Liver (tissue), 9 donors: ENCODE results near the gene NPHS2. TPM values are rescaled to one million over a fixed set of nuclear protein-coding genes. Genes with fewer than 3 reads are reported as not detected.

Experiments used
- DNase-seq: peaks from one replicate; pipeline ENCODE4 v3.0.0-alpha.2; 2017; ENCODE audit warnings: low spot score
- H3K27ac ChIP-seq, 2 donors: one replicate each; pipeline ENCODE4 v1.7.0; 2013; ENCODE audit warnings: inconsistent platforms in 2 of 2, low read length in 2 of 2, control low read depth in 1 of 2, low read depth in 1 of 2, mild to moderate bottlenecking in 1 of 2
- H3K27me3 ChIP-seq, 4 donors: one replicate each; pipeline versions ENCODE4 v1.6.1 to v1.7.0; 2013; ENCODE audit warnings: low read length in 3 of 4, inconsistent platforms in 1 of 4, mild to moderate bottlenecking in 1 of 4, moderate library complexity in 1 of 4; ENCODE audit not compliant: control insufficient read depth in 4 of 4, insufficient read depth in 4 of 4
- H3K36me3 ChIP-seq, 4 donors: one replicate each; pipeline versions ENCODE4 v1.6.1 to v1.7.0; 2013; ENCODE audit warnings: low read length in 3 of 4, mild to moderate bottlenecking in 3 of 4, low read depth in 1 of 4, moderate library complexity in 1 of 4; ENCODE audit not compliant: control insufficient read depth in 4 of 4, insufficient read depth in 3 of 4
- H3K4me1 ChIP-seq, 4 donors: one replicate each; pipeline versions ENCODE4 v1.6.1 to v1.7.0; 2013; ENCODE audit warnings: low read length in 3 of 4, mild to moderate bottlenecking in 3 of 4, moderate library complexity in 1 of 4; ENCODE audit not compliant: control insufficient read depth in 4 of 4, insufficient read depth in 4 of 4
- H3K4me3 ChIP-seq, 3 donors: one replicate each; pipeline versions ENCODE4 v1.6.1 to v1.7.0; 2013; ENCODE audit warnings: low read length in 3 of 3, control low read depth in 1 of 3, low read depth in 1 of 3, mild to moderate bottlenecking in 1 of 3
- H3K9ac ChIP-seq, 2 donors: one replicate each; pipeline ENCODE4 v1.7.0; 2013; ENCODE audit warnings: low read length in 2 of 2, mild to moderate bottlenecking in 2 of 2, moderate library complexity in 2 of 2, control low read depth in 1 of 2, low read depth in 1 of 2
- H3K9me3 ChIP-seq, 4 donors: one replicate each; pipeline versions ENCODE4 v1.6.1 to v1.7.0; 2013; ENCODE audit warnings: low read length in 3 of 4; ENCODE audit not compliant: control insufficient read depth in 4 of 4
- EGR1 ChIP-seq, 2 donors: IDR thresholded peaks; 2 replicates each; pipeline ENCODE4 v1.6.1; 2016 to 2018; ENCODE audit warnings: antibody characterized with exemption in 2 of 2, low read depth in 2 of 2
- GABPA ChIP-seq, 2 donors: IDR thresholded peaks in 1 of 2; conservative IDR thresholded peaks in 1 of 2; 2 replicates each; pipeline ENCODE4 v1.6.1; 2016; ENCODE audit warnings: antibody characterized with exemption in 2 of 2, mild to moderate bottlenecking in 1 of 2, moderate library complexity in 1 of 2
- HNF4G ChIP-seq: IDR thresholded peaks from 2 replicates; pipeline ENCODE4 v1.6.1; 2016; ENCODE audit warnings: antibody characterized with exemption
- JUND ChIP-seq, 2 donors: IDR thresholded peaks; 2 replicates each; pipeline ENCODE4 v1.6.1; 2016; ENCODE audit warnings: antibody characterized with exemption in 2 of 2
- MAX ChIP-seq: IDR thresholded peaks from 2 replicates; pipeline ENCODE4 v1.6.1; 2016; ENCODE audit warnings: antibody characterized with exemption
- NR2F2 ChIP-seq: IDR thresholded peaks from 2 replicates; pipeline ENCODE4 v1.6.1; 2016; ENCODE audit warnings: antibody characterized with exemption
- RAD21 ChIP-seq, 2 donors: IDR thresholded peaks; 2 replicates each; pipeline ENCODE4 v1.6.1; 2016; ENCODE audit warnings: antibody characterized with exemption in 2 of 2, mild to moderate bottlenecking in 2 of 2
- RXRA ChIP-seq, 2 donors: IDR thresholded peaks; 2 replicates each; pipeline ENCODE4 v1.6.1; 2017 to 2018; ENCODE audit warnings: antibody characterized with exemption in 2 of 2, mild to moderate bottlenecking in 1 of 2
- SP1 ChIP-seq: IDR thresholded peaks from 2 replicates; pipeline ENCODE4 v1.6.1; 2018; ENCODE audit warnings: antibody characterized with exemption, mild to moderate bottlenecking
- TAF1 ChIP-seq: conservative IDR thresholded peaks from 2 replicates; pipeline ENCODE4 v1.6.1; 2016; ENCODE audit warnings: antibody characterized with exemption, mild to moderate bottlenecking
- YY1 ChIP-seq: IDR thresholded peaks from 2 replicates; pipeline ENCODE4 v1.6.1; 2016; ENCODE audit warnings: antibody characterized with exemption, mild to moderate bottlenecking
- ZBTB33 ChIP-seq: IDR thresholded peaks from 2 replicates; pipeline ENCODE4 v1.6.1; 2016; ENCODE audit warnings: antibody characterized with exemption
- WGBS: extraction: QIAGEN DNeasy Blood & Tissue Kit; methylation state at CpG from one replicate; pipeline ENCODE4 v1.1.7; 2013; 5-methylcytosine and 5-hydroxymethylcytosine counted together
- polyA plus RNA-seq, 2 donors: library from polyadenylated mRNA; stranded (reverse) in 1 of 2; unstranded in 1 of 2; fragments of 200-250 nt in 1 of 2; fragments of >200 nt in 1 of 2; fragmentation: Nextera tagmentation in 1 of 2; extraction: Ambion mirVana in 1 of 2; gene quantifications; one replicate each; pipeline versions ENCODE4 v1.2.1 to v1.2.3, GENCODE V29; 2013 to 2015
- total RNA-seq, 2 donors: library from RNA; depleted of rRNA; stranded (reverse); fragments of >200 nt; gene quantifications; one replicate each; pipeline ENCODE4 v1.2.3, GENCODE V29; 2014
- TF ChIP-seq, protein P1 (sequence below): fragments of 150-350 bp; IDR thresholded peaks from 2 replicates; pipeline ENCODE4 v1.5.1; 2017; ENCODE audit warnings: improper control_type of control experiment, low read depth, low read length; ENCODE audit not compliant: missing input control
- TF ChIP-seq, protein P2 (sequence below): IDR thresholded peaks from 2 replicates; pipeline ENCODE4 v1.6.1; 2016; ENCODE audit warnings: antibody characterized with exemption, mild to moderate bottlenecking
- TF ChIP-seq, protein P3 (sequence below): IDR thresholded peaks from 2 replicates; pipeline ENCODE4 v1.6.1; 2016; ENCODE audit warnings: antibody characterized with exemption
- donor health status: healthy.
- donor health status: healthy.
- donor health status: healthy.
- donor health status: healthy.
- donor health status: healthy.

The NPHS2 gene
- total and polyA plus RNA-seq, 4 donors = not detected

- TF ChIP-seq ZBTB33 = no peak
- TF ChIP-seq NR2F2 = no peak
Measured at GRCh38 chr1:179612361-179612760, 36.6 kb upstream of the NPHS2 start (continued).

DNA sequence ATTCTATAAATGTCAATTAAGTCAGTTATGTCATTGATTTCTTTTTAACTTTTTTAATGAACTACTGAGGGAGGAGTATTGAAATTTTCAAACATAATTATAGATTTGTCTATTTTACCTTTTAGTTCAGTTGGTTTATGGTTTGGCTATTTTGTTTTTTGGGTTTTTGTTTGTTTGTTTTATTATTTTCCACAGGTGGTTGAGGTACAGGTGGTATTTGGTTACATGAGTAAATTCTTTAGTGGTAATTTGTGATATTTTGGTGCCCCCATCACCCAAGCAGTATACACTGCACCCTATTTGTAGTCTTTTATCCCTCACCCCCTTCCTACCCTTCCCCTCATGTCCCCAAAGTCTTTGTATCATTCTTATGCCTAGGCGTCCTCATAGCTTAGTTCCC lies 25.3 kb upstream of the NPHS2 start:
- no peaks in the 10 kb centered on the region for H3K36me3 ChIP-seq
- WGBS = 88% methylated on average over 1 of the region's 1 CpG
- H3K4me3 ChIP-seq = no peak overlapping the region
- no peak for DNase-seq
- no peak overlapping the region for H3K9ac ChIP-seq
- H3K27me3 ChIP-seq = peaks cover 0 to 3% (median 1%) of the 10 kb centered on the region in 4 donors
- no peak overlapping the region for H3K27ac ChIP-seq
- no peaks in the 10 kb centered on the region for H3K4me1 ChIP-seq
- TF ChIP-seq SP1 (no peak), TAF1 (no peak), EGR1 (IDR thresholded peaks at IDR 0.05; ENCODE audit: low read depth in 2 of 2) (no peak), GABPA (IDR thresholded peaks at IDR 0.05 in 1 of 2, conservative IDR thresholded peaks at IDR 0.05 in 1 of 2) (no peak), RAD21 (IDR thresholded peaks at IDR 0.05) (no peak), HNF4G (no peak), ZBTB33 (no peak), RXRA (IDR thresholded peaks at IDR 0.05) (no peak), MAX (no peak), NR2F2 (no peak), JUND (IDR thresholded peaks at IDR 0.05) (no peak), YY1 (no peak)
- TF ChIP-seq, protein P1, sequence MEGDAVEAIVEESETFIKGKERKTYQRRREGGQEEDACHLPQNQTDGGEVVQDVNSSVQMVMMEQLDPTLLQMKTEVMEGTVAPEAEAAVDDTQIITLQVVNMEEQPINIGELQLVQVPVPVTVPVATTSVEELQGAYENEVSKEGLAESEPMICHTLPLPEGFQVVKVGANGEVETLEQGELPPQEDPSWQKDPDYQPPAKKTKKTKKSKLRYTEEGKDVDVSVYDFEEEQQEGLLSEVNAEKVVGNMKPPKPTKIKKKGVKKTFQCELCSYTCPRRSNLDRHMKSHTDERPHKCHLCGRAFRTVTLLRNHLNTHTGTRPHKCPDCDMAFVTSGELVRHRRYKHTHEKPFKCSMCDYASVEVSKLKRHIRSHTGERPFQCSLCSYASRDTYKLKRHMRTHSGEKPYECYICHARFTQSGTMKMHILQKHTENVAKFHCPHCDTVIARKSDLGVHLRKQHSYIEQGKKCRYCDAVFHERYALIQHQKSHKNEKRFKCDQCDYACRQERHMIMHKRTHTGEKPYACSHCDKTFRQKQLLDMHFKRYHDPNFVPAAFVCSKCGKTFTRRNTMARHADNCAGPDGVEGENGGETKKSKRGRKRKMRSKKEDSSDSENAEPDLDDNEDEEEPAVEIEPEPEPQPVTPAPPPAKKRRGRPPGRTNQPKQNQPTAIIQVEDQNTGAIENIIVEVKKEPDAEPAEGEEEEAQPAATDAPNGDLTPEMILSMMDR = no peak
- TF ChIP-seq, protein P2, sequence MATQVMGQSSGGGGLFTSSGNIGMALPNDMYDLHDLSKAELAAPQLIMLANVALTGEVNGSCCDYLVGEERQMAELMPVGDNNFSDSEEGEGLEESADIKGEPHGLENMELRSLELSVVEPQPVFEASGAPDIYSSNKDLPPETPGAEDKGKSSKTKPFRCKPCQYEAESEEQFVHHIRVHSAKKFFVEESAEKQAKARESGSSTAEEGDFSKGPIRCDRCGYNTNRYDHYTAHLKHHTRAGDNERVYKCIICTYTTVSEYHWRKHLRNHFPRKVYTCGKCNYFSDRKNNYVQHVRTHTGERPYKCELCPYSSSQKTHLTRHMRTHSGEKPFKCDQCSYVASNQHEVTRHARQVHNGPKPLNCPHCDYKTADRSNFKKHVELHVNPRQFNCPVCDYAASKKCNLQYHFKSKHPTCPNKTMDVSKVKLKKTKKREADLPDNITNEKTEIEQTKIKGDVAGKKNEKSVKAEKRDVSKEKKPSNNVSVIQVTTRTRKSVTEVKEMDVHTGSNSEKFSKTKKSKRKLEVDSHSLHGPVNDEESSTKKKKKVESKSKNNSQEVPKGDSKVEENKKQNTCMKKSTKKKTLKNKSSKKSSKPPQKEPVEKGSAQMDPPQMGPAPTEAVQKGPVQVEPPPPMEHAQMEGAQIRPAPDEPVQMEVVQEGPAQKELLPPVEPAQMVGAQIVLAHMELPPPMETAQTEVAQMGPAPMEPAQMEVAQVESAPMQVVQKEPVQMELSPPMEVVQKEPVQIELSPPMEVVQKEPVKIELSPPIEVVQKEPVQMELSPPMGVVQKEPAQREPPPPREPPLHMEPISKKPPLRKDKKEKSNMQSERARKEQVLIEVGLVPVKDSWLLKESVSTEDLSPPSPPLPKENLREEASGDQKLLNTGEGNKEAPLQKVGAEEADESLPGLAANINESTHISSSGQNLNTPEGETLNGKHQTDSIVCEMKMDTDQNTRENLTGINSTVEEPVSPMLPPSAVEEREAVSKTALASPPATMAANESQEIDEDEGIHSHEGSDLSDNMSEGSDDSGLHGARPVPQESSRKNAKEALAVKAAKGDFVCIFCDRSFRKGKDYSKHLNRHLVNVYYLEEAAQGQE = no peak
- TF ChIP-seq, protein P3, sequence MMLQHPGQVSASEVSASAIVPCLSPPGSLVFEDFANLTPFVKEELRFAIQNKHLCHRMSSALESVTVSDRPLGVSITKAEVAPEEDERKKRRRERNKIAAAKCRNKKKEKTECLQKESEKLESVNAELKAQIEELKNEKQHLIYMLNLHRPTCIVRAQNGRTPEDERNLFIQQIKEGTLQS = no peak
- H3K9me3 ChIP-seq = peaks cover 0 to 5% (median 2%) of the 10 kb centered on the region in 4 donors
